ENCODE measurements around the gene MCM8.

- TF ChIP-seq CTCF (IDR thresholded peaks at IDR 0.05) = no peak
- TF ChIP-seq POLR2A (IDR thresholded peaks at IDR 0.05) = no peak
These were observed 41.4 kb downstream of the MCM8 start for GRCh38 chr20:5991623-5992441.
